ENCODE results near the gene MDFI.

GRCh38 chr6:41668968-41669367 is 30.7 kb downstream of the MDFI start:
- TF ChIP-seq CTCF (IDR thresholded peaks at IDR 0.05) (no peak), POLR2A (IDR thresholded peaks at IDR 0.05; ENCODE audit: low read length) (no peak), KDM1A (IDR thresholded peaks at IDR 0.05; ENCODE audit: low read depth) (no peak), NFE2L2 (conservative IDR thresholded peaks at IDR 0.05; ENCODE audit: low read length) (no peak), EP300 (IDR thresholded peaks at IDR 0.05) (no peak)
